Measurements from ENCODE around the gene VPREB1.

GRCh38 chr22:22210889-22211833 is 33.4 kb upstream of the VPREB1 start:
- TF ChIP-seq CTCF (IDR thresholded peaks at IDR 0.05): no peak
- no peak for TF ChIP-seq POLR2AphosphoS5 (IDR thresholded peaks at IDR 0.05; ENCODE audit: insufficient read depth in 1 of 2, low read depth in 1 of 2)
